Ishikawa (cell line): Measurements from ENCODE around the gene PPP2R2D.

Source experiments
- CEBPB ChIP-seq: IDR thresholded peaks from 2 replicates; pipeline ENCODE4 v1.6.1; 2012
- CREB1 ChIP-seq: IDR thresholded peaks from 2 replicates; pipeline ENCODE4 v1.6.1; 2012; ENCODE audit warnings: low read depth
- EGR1 ChIP-seq: IDR thresholded peaks from 2 replicates; pipeline ENCODE4 v1.6.1; 2012
- EP300 ChIP-seq: IDR thresholded peaks from 2 replicates; pipeline ENCODE4 v1.6.1; 2012; ENCODE audit warnings: borderline replicate concordance
- FOXM1 ChIP-seq: IDR thresholded peaks from 2 replicates; pipeline ENCODE4 v1.6.1; 2012; ENCODE audit warnings: low read depth, borderline replicate concordance
- MAX ChIP-seq: IDR thresholded peaks from 2 replicates; pipeline ENCODE4 v1.6.1; 2012
- NFIC ChIP-seq: IDR thresholded peaks from 2 replicates; pipeline ENCODE4 v1.6.1; 2012
- RAD21 ChIP-seq: IDR thresholded peaks from 2 replicates; pipeline ENCODE4 v1.6.1; 2012; ENCODE audit warnings: low read depth
- REST ChIP-seq: IDR thresholded peaks from 2 replicates; pipeline ENCODE4 v1.6.1; 2012; ENCODE audit warnings: low read depth, mild to moderate bottlenecking
- TAF1 ChIP-seq: IDR thresholded peaks from 2 replicates; pipeline ENCODE4 v1.6.1; 2012; ENCODE audit warnings: low read depth, mild to moderate bottlenecking
- TCF12 ChIP-seq: IDR thresholded peaks from 2 replicates; pipeline ENCODE4 v1.6.1; 2012; ENCODE audit warnings: low read depth
- TEAD4 ChIP-seq: IDR thresholded peaks from 2 replicates; pipeline ENCODE4 v1.6.1; 2012
- USF1 ChIP-seq: IDR thresholded peaks from 2 replicates; pipeline ENCODE4 v1.6.1; 2012
- YY1 ChIP-seq: IDR thresholded peaks from 2 replicates; pipeline ENCODE4 v1.6.1; 2012; ENCODE audit warnings: low read depth
- ZBTB7A ChIP-seq: IDR thresholded peaks from 2 replicates; pipeline ENCODE4 v1.6.1; 2012; ENCODE audit warnings: low read depth

Gene PPP2R2D

GRCh38 chr10:131979821-131980270 is 79.0 kb downstream of the PPP2R2D start:
- no peak for TF ChIP-seq USF1
- TF ChIP-seq FOXM1, result no peak
- no peak for TF ChIP-seq RAD21
- no peak for TF ChIP-seq TEAD4
- no peak for TF ChIP-seq CREB1
- TF ChIP-seq EP300, result no peak
- TF ChIP-seq CEBPB, result no peak

- TF ChIP-seq NFIC, result no peak
- no peak for TF ChIP-seq TEAD4
Measured at GRCh38 chr10:131980321-131980720, 79.5 kb downstream of the PPP2R2D start.

- TF ChIP-seq CEBPB (no peak), YY1 (no peak), REST (no peak), TEAD4 (no peak), EP300 (no peak), FOXM1 (no peak), USF1 (no peak), TAF1 (no peak), CREB1 (no peak), ZBTB7A (no peak), EGR1 (no peak), TCF12 (no peak), NFIC (no peak), RAD21 (no peak), MAX (no peak)
Measured at GRCh38 chr10:131980761-131981428, 80.1 kb downstream of the PPP2R2D start.

- peak; percentile 44; the same call in 1 of the 2 replicates for TF ChIP-seq TCF12
- no peak for TF ChIP-seq CEBPB
- no peak for TF ChIP-seq EP300
- TF ChIP-seq TEAD4, result peak; percentile 54
- TF ChIP-seq ZBTB7A, result peak; percentile 33; the same call in 1 of the 2 replicates
- TF ChIP-seq NFIC, result peak; percentile 20; the same call in 1 of the 2 replicates
- peak; percentile 52; the same call in 1 of the 2 replicates for TF ChIP-seq EGR1
- 0 out of 2 replicates have a peak, but pooled peaks have one; percentile 15 for TF ChIP-seq YY1
- peak; percentile 92 for TF ChIP-seq MAX
- no peak for TF ChIP-seq RAD21
- no peak; the same call in 1 of the 2 replicates for TF ChIP-seq TAF1
- peak; percentile 72 for TF ChIP-seq USF1
- no peak for TF ChIP-seq REST
- TF ChIP-seq CREB1, result no peak
- no peak for TF ChIP-seq FOXM1
Measured at GRCh38 chr10:131981429-131982184, 80.8 kb downstream of the PPP2R2D start, which contains the start of gene BNIP3. TSS of gene BNIP3 (minus strand) at chr10:131981923. CDS start at chr10:131981806, 117 bp downstream.

GRCh38 chr10:131982185-131982756 is 81.5 kb downstream of the PPP2R2D start:
- peak; percentile 7; the same call in 1 of the 2 replicates for TF ChIP-seq MAX
- TF ChIP-seq EGR1, result peak; percentile 1; the same call in 1 of the 2 replicates
- no peak; the same call in 1 of the 2 replicates for TF ChIP-seq TEAD4
